Prostate gland (tissue), 2 donors: ENCODE data around the gene SNUPN. TPM values are rescaled to one million over a fixed set of nuclear protein-coding genes. Genes with fewer than 3 reads are reported as not detected.

ENCODE experiments used
- DNase-seq: peaks from one replicate; pipeline ENCODE4 v3.0.0-alpha.2; 2019; ENCODE audit warnings: low spot score
- H3K27ac ChIP-seq, 2 donors: fragments of 200-600 bp; sonication (generic); 2 replicates each; pipeline ENCODE4 v1.5.1; 2017 to 2019
- H3K27me3 ChIP-seq: fragments of 200-600 bp; sonication (generic); replicated peaks from 2 replicates; pipeline ENCODE4 v1.5.1; 2019; ENCODE audit not compliant: insufficient read depth
- H3K36me3 ChIP-seq, 2 donors: fragments of 200-600 bp; sonication (generic); 1 replicate in 1 of 2; 2 replicates in 1 of 2; pipeline versions ENCODE4 v1.5.1 to v1.8.1; 2017 to 2019
- H3K4me1 ChIP-seq: fragments of 200-600 bp; sonication (generic); replicated peaks from 2 replicates; pipeline ENCODE4 v1.5.1; 2019
- H3K4me3 ChIP-seq, 2 donors: fragments of 200-600 bp; sonication (generic); 2 replicates each; pipeline ENCODE4 v1.5.1; 2017 to 2019
- H3K9me3 ChIP-seq: fragments of 200-600 bp; sonication (generic); 2 replicates; pipeline ENCODE4 v1.5.1; 2017
- CTCF ChIP-seq, 4 experiments: fragments of 200-600 bp in 2 of 4; fragments of 450-650 bp in 2 of 4; sonication (generic) in 2 of 4; IDR thresholded peaks; 1 replicate in 3 of 4; 2 replicates in 1 of 4; pipeline ENCODE4 v1.5.1; 2016 to 2019; ENCODE audit warnings: antibody characterized with exemption in 4 of 4, mild to moderate bottlenecking in 2 of 4, moderate library complexity in 2 of 4
- POLR2A ChIP-seq: fragments of 450-650 bp; IDR thresholded peaks from one replicate; pipeline ENCODE4 v1.6.1; 2016; ENCODE audit warnings: antibody characterized with exemption, mild to moderate bottlenecking
- POLR2AphosphoS5 ChIP-seq: sonication (generic); formaldehyde crosslinking; IDR thresholded peaks from one replicate; pipeline ENCODE4 v1.6.1; 2017; ENCODE audit warnings: antibody characterized with exemption
- WGBS: methylation state at CpG from one replicate; pipeline ENCODE4 v1.1.5; 2018; 5-methylcytosine and 5-hydroxymethylcytosine counted together
- intact Hi-C: fragments of 100-400 bp; cut with DNase I; formaldehyde crosslinking; loops from one replicate; pipeline ENCODE4 v1.14.2; 2022
- total RNA-seq, 2 donors: library from RNA; depleted of rRNA; stranded (reverse); fragments of >200 nt; gene quantifications; one replicate each; pipeline ENCODE4 v1.1.0, GENCODE V29; 2016

The SNUPN gene
- total RNA-seq, 2 donors from 2014 or later: 17.7 to 21.6 TPM

- DNase-seq: peak; percentile 71
- Histone ChIP-seq H3K27ac (peak within 1 kb of the TSS; percentile 84 to 92), H3K27me3 (no peaks in the 10 kb centered on the region), H3K4me3 (peak within 1 kb of the TSS; percentile 91 to 94), H3K9me3 (no peaks in the 10 kb centered on the region), H3K36me3 (no peaks in the 10 kb centered on the region), H3K4me1 (no peaks in the 10 kb centered on the region)
- intact Hi-C loops: loop anchor here (1.0 to 5.0 kb wide), 4 partner anchors 52 to 211 kb away; partner anchors contain the start of genes MAN2C1, SIN3A and SNX33
- TF ChIP-seq POLR2A (peak; percentile 64), POLR2AphosphoS5 (peak; percentile 23), CTCF (IDR thresholded peaks at IDR 0.05) (peak; percentile 22 to 46 (median 32))
- WGBS: 1% methylated on average over 78 of the region's 78 CpGs
Observed at GRCh38 chr15:75578948-75579920, 46.3 kb downstream of the SNUPN start, which contains the start of gene PTPN9. Gene PTPN9, minus strand, starts transcription at chr15:75579315. Its CDS starts 539 bp downstream, at chr15:75578776.

DNA sequence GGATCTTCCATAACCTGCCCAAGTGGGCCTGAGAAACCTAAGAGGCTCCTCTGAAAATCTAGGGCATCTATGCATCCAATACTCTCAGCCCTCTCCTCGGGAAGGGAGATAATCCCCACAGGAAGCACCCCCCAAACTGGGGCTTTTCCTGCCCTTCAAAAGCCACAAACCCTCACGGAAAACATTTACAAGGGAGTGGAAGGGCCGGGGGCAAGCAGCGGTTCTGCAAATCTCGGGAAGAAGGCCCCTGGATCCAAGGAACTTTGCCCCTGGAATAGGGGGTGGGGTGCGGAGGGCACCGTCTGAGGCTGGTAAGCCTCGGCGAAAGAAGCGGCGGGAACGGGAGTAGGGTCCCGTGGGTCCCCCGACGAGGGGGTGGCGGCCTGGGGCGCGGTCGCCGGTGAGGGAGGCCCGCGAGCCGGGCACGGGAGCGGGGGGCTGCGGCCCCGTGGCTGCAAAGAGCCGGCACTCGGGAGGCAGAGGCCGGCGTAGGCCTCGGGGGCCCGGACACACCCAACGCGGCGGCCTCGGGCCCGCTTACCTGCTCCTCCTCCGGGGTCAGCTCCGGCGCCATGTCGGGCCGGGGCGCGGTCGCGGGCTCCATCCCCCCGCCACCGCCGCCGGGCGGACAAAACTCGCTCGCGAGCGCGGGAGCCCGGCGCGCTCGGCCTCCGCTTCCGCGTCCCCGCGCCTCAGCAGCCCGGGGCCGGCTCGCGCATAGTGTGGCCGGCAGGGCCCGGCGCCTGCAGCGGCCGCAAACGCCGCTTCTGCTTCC, 47.2 kb downstream of the SNUPN start:
- TF ChIP-seq POLR2AphosphoS5: no peak
- no peak for TF ChIP-seq POLR2A
- no peak for TF ChIP-seq CTCF (IDR thresholded peaks at IDR 0.05)
- no peaks in the 10 kb centered on the region for H3K4me1 ChIP-seq
- H3K27me3 ChIP-seq: no peaks in the 10 kb centered on the region
- DNase-seq: peak; percentile 12
- H3K4me3 ChIP-seq: peak overlapping the region; percentile 91 to 94
- no peaks in the 10 kb centered on the region for H3K9me3 ChIP-seq
- H3K36me3 ChIP-seq: no peaks in the 10 kb centered on the region
- peak overlapping the region; percentile 84 to 92 for H3K27ac ChIP-seq
- under 1% methylated on average over 34 of the region's 77 CpGs for WGBS
- intact Hi-C loops: loop anchor here (1.0 to 5.0 kb wide), 4 partner anchors 51 to 210 kb away; partner anchors contain the start of genes MAN2C1, SIN3A and SNX33

DNA sequence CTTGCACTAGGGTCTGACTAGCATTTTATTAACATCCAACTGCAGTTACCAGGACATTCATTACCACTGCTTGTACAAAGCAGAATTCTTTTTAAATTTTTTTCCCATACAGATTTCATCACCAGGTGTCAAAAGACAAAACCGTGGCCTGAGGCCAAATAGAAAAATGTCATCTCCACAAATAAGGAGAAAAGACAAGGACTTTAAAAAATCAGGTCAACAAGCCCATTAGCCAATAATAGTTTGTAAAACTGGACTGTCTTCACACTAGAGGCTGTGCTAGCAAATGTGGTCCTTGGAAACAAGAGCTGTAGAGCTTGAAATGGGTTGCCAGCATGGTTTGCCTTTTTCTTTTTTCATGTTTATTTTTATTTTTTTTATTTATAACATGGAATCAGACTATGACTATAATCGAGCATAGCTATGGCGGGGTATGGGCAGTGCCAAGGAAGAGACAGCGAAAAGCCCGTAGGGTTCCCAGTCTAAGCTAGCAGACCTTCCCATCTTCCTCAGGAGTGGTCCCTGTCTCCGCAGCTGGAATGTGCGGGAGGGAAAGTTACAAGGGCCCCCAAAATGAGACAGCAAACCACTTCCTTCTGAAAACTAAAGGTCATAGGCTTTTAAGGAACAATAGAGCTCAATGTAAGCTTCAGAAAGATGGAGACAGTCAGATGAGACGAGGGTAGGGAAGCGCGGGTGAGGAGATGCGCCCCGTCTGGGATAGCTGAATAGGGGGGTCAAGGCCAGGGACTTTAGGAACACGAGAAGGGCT, 47.9 kb downstream of the SNUPN start:
- Histone ChIP-seq H3K27ac (peak overlapping the region; percentile 84 to 92), H3K9me3 (no peaks in the 10 kb centered on the region), H3K36me3 (no peaks in the 10 kb centered on the region), H3K27me3 (no peaks in the 10 kb centered on the region), H3K4me3 (peak overlapping the region; percentile 91 to 94), H3K4me1 (no peaks in the 10 kb centered on the region)
- peak; percentile 7 for DNase-seq
- no peak for TF ChIP-seq POLR2AphosphoS5
- TF ChIP-seq POLR2A: no peak
- TF ChIP-seq CTCF (IDR thresholded peaks at IDR 0.05): no peak
- intact Hi-C loops: loop anchor here (1.0 to 5.0 kb wide), 4 partner anchors 50 to 209 kb away; partner anchors contain the start of genes MAN2C1, SIN3A and SNX33
- WGBS: 2% methylated on average over 13 of the region's 13 CpGs

- TF ChIP-seq POLR2A (no peak), CTCF (IDR thresholded peaks at IDR 0.05) (no peak), POLR2AphosphoS5 (no peak)
- Histone ChIP-seq H3K27ac (no peak overlapping the region), H3K4me1 (no peaks in the 10 kb centered on the region), H3K9me3 (no peaks in the 10 kb centered on the region), H3K27me3 (no peaks in the 10 kb centered on the region), H3K36me3 (no peaks in the 10 kb centered on the region), H3K4me3 (no peak overlapping the region)
- intact Hi-C loops: no loop called here
- no peak for DNase-seq
- 97% methylated on average over 5 of the region's 5 CpGs for WGBS
Observed at GRCh38 chr15:75573648-75574384, 51.7 kb downstream of the SNUPN start.
